Testis (tissue), 3 donors: ENCODE results near the gene ZNF521. TPM values are rescaled to one million over a fixed set of nuclear protein-coding genes. Genes with fewer than 3 reads are reported as not detected.
"Not testable (repeated sequence)": the region's sequence is repeated elsewhere in the genome, so short reads cannot be mapped to it uniquely, and the experiment has no call there.

ENCODE experiments used
- DNase-seq: peaks from one replicate; pipeline ENCODE4 v3.0.0-alpha.2; 2019
- H3K27ac ChIP-seq, 2 donors: fragments of 200-600 bp; sonication (generic); one replicate each; pipeline ENCODE4 v1.5.1; 2019
- H3K27me3 ChIP-seq: fragments of 200-600 bp; sonication (generic); one replicate; pipeline ENCODE4 v1.5.1; 2019
- H3K36me3 ChIP-seq: fragments of 200-600 bp; sonication (generic); one replicate; pipeline ENCODE4 v1.5.1; 2017; ENCODE audit warnings: low read depth; ENCODE audit errors: missing control alignments
- H3K4me1 ChIP-seq: fragments of 200-600 bp; sonication (generic); one replicate; pipeline ENCODE4 v1.5.1; 2019
- H3K4me3 ChIP-seq, 2 donors: fragments of 200-600 bp; sonication (generic); one replicate each; pipeline ENCODE4 v1.5.1; 2017 to 2019
- H3K9me3 ChIP-seq: fragments of 200-600 bp; sonication (generic); one replicate; pipeline ENCODE4 v1.5.1; 2017
- CTCF ChIP-seq, 3 experiments: fragments of 450-650 bp in 2 of 3; fragments of 200-600 bp in 1 of 3; sonication (generic) in 1 of 3; IDR thresholded peaks; one replicate each; pipeline ENCODE4 v1.5.1; 2016 to 2019; ENCODE audit warnings: antibody characterized with exemption in 3 of 3, mild to moderate bottlenecking in 2 of 3, moderate library complexity in 1 of 3
- POLR2A ChIP-seq: fragments of 450-650 bp; IDR thresholded peaks from one replicate; pipeline ENCODE4 v1.6.1; 2017; ENCODE audit warnings: antibody characterized with exemption, mild to moderate bottlenecking, moderate library complexity
- WGBS, 2 donors: methylation state at CpG; one replicate each; pipeline ENCODE4 v1.1.5; 2018; 5-methylcytosine and 5-hydroxymethylcytosine counted together
- intact Hi-C: fragments of 100-400 bp; cut with DNase I; formaldehyde crosslinking; loops from one replicate; pipeline ENCODE4 v1.15.1; 2023; ENCODE audit warnings: low total_unique reads
- polyA plus RNA-seq: library from polyadenylated mRNA; stranded (reverse); fragments of 350-450 nt; fragmentation: Illumina TruSeq; extraction: RNeasy Lipid Tissue Mini Kit (QIAGEN cat#74804); gene quantifications from one replicate; pipeline ENCODE4 v1.2.3, GENCODE V29; 2014; ENCODE audit warnings: low read depth, low replicate concordance; ENCODE audit not compliant: insufficient read depth
- total RNA-seq, 2 donors: library from RNA; depleted of rRNA; stranded (reverse); fragments of >200 nt; gene quantifications; one replicate each; pipeline ENCODE4 v1.2.3, GENCODE V29; 2016

Gene ZNF521
- total and polyA plus RNA-seq, 3 donors from 2014 or later = 8.7 to 46.9 (median 34.7) TPM

DNA sequence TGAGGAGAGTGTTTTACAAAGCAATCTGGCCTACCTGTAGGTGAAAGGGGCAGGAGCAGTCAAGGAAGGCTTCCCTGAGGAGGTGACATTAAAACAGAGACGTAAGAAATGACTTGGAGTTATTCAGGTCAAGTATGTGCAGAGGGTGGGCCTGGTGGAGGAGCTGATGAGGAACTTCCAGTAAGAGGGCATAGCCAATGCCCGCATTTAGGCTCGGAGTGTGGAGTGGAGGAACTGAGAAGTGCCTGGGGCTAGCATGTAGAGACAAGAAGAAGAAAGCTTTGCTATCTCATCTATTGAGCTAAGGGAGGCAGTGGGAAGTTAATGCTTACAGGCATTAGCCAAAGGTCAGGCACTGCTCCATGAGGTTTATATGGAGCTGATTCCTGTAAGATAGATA lies 312.2 kb downstream of the ZNF521 start:
- H3K27me3 ChIP-seq = no peaks in the 10 kb centered on the region
- WGBS, 2 donors = 84 to 94% methylated on average over 3 of the region's 3 CpGs

DNA sequence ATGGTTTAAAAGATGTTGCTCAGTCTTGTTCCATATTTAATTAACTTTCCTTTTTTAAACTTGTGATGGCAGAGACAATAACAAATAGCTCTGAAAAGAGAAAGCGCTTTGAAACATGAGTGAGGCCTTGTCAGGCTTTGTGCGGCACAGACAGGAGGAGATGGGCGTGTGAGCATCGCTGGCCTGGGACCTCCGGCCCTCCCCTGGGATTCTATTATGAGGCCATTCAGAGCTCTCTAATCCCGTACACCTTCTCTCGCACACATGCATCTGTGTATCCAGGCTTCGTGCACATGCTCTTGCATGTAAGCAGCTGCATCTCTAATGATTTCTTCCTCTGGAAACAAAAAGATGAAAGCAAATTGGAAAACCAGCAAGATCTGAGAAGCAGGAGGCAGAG lies 313.7 kb downstream of the ZNF521 start:
- Histone ChIP-seq H3K4me1 (no peaks in the 10 kb centered on the region), H3K27ac (no peak overlapping the region), H3K36me3 (no peaks in the 10 kb centered on the region), H3K4me3 (no peak overlapping the region), H3K27me3 (no peaks in the 10 kb centered on the region), H3K9me3 (no peaks in the 10 kb centered on the region)
- DNase-seq = no peak
- intact Hi-C loops = no loop called here
- TF ChIP-seq CTCF (IDR thresholded peaks at IDR 0.05) = no peak
- no peak for TF ChIP-seq POLR2A
- WGBS, 2 donors = 93 to 95% methylated on average over 8 of the region's 8 CpGs

More for the DNA sequence above, 312.2 kb downstream of the ZNF521 start:
- TF ChIP-seq POLR2A = no peak
- TF ChIP-seq CTCF (IDR thresholded peaks at IDR 0.05) = no peak
- DNase-seq = no peak
- Histone ChIP-seq H3K27ac (no peak overlapping the region), H3K4me3 (no peak overlapping the region), H3K36me3 (no peaks in the 10 kb centered on the region), H3K4me1 (no peaks in the 10 kb centered on the region), H3K9me3 (no peaks in the 10 kb centered on the region)
- intact Hi-C loops = no loop called here

DNA sequence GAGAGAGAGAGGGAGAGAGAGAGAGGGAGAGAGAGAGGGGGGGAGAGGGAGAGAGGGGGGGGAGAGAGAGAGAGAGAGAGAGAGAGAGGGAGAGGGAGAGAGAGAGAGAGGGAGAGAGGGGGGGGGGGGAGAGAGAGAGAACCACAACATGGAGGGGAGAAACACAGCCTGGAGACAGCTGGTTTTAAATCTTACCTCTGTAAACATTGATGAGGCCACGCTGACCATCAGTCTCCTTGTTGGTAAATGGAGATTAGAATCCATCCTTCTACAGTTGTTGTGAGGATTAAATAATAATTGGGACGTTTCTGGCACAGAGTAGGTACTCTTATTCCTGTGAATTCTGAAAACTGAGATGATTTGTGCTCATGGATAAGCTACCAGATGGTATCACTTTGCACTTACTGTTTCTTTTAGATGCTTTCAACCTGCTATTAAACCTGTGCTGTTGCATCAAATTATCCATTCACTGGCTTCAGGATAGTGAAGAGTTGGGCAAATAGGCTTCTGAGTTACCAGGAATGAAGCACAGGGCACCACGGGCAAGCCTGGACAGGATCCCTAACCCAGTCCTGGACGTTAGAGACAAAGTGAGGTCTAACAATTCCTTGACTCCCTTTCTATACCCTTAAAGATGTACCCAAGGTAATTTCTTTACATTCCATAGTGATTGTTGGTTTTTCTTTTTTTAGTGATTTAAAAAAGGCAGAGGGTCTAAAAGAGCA lies 318.1 kb downstream of the ZNF521 start:
- H3K27me3 ChIP-seq = no peaks in the 10 kb centered on the region
- TF ChIP-seq POLR2A (no peak), CTCF (IDR thresholded peaks at IDR 0.05) (no peak)
- 65 to 71% methylated on average over 4 of the region's 4 CpGs for WGBS, 2 donors
- no peak for DNase-seq
- no peak overlapping the region for H3K27ac ChIP-seq
- no peaks in the 10 kb centered on the region for H3K9me3 ChIP-seq
- no peaks in the 10 kb centered on the region for H3K4me1 ChIP-seq
- intact Hi-C loops = no loop called here
- no peaks in the 10 kb centered on the region for H3K36me3 ChIP-seq
- no peak overlapping the region for H3K4me3 ChIP-seq

DNA sequence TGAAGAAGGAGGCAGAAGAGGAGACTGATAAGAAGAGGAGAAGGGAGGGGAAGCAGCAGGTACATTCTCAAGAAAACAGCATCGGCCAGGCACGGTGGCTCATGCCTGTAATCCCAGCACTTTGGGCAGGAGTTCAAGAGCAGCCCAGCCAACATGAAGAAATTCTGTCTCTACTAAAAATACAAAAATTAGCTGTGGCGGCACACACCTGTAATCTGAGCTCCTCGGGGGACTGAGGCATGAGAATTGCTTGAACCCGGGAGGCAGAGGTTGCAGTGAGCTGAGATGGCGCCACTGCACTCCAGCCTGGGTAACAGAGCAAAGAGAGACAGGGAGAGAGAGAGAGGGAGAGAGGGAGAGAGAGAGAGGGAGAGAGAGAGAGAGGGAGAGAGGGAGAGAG lies 318.8 kb downstream of the ZNF521 start:
- H3K4me1 ChIP-seq, H3K27ac ChIP-seq, H3K4me3 ChIP-seq, H3K27me3 ChIP-seq, H3K9me3 ChIP-seq, intact Hi-C loops, DNase-seq, H3K36me3 ChIP-seq: not testable (repeated sequence)
- 59% methylated on average over 6 of the region's 6 CpGs for WGBS, 2 donors

- TF ChIP-seq POLR2A = no peak
- TF ChIP-seq CTCF (IDR thresholded peaks at IDR 0.05) = no peak
- Histone ChIP-seq H3K4me3 (no peak overlapping the region), H3K27me3 (no peaks in the 10 kb centered on the region), H3K36me3 (no peaks in the 10 kb centered on the region), H3K27ac (no peak overlapping the region), H3K9me3 (no peaks in the 10 kb centered on the region), H3K4me1 (no peaks in the 10 kb centered on the region)
- no peak for DNase-seq
- intact Hi-C loops = no loop called here
- WGBS, 2 donors = 83 to 94% methylated on average over 1 of the region's 1 CpG
Measured at GRCh38 chr18:25029802-25030201, 322.2 kb downstream of the ZNF521 start.
